Skin epidermis (tissue), 12 donors: ENCODE results near the gene MRPL33.

Source experiments
- H3K27ac ChIP-seq, 21 experiments: fragments of 200-600 bp; sonication (generic) in 11 of 21; one replicate each; pipeline ENCODE4 v1.5.0; 2020; ENCODE audit warnings: mild to moderate bottlenecking in 3 of 21, inconsistent platforms in 2 of 21, moderate library complexity in 2 of 21
- H3K4me3 ChIP-seq, 7 experiments: fragments of 200-600 bp; sonication (generic) in 2 of 7; one replicate each; pipeline ENCODE4 v1.5.0; 2020; ENCODE audit warnings: inconsistent platforms in 2 of 7, mild to moderate bottlenecking in 2 of 7, moderate library complexity in 1 of 7

MRPL33 gene

DNA sequence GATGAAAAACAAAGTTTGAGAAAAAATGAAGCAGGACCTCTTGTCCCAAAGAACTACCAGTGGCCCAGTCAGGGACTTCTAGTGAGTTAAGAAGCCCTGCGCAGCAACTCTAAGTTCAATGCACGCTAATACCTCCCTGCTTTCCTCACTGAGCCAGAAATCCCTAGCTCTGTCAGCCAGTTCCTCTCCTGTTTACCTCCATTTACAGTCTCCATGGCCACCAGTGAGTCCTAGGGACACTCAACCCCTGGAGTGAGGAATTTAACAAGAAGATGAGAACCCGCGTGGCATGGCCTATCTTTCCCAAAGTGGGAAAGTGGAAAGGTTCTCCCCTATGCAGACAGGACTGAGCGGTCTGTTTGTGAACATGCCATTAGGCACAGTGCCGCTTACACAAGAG lies 31.0 kb downstream of the MRPL33 start:
- Histone ChIP-seq H3K27ac (no peak overlapping the region), H3K4me3 (no peak overlapping the region)

DNA sequence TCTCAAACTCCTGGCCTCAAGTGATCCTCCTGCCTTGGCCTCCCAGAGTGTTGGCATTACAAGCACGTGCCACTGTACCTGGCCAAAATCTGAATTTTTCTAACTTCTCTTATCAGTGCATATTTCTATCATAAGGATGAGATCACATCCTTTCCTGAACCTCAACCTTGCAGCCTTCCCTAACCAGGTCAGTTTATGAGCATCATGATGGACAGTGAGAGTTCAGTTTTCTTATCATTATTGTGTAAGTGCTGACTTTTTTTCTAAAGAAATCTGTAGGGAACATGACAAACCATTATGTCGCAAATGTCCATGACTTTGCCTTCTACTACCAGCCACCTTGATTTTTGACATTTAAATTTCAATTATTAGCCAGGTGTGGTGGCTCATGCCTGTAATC lies 31.5 kb downstream of the MRPL33 start:
- H3K27ac ChIP-seq, result no peak overlapping the region
- H3K4me3 ChIP-seq, result no peak overlapping the region

GRCh38 chr2:27804146-27804545 lies 32.6 kb downstream of the MRPL33 start:
- no peak overlapping the region for H3K27ac ChIP-seq

DNA sequence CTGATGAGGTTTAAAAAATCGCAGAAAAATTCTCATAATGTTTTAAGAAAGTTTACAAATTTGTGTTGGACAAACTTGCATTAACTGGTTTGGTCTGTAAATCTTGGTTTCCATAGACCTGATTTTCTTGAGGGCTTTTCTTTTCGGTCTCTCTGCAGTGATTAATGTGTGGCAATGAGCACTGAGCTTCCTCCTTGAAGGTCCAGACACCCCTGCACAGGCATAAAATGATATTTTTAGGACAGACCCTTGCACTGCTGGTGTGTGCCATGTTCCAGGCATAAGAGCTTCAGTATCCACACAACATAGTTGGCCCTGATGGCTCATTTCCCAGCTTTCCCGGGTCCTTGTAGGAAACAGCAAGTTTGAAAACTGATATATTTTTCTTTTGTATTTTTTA lies 33.7 kb downstream of the MRPL33 start:
- H3K4me3 ChIP-seq, result no peak overlapping the region
- H3K27ac ChIP-seq, result no peak overlapping the region

More at GRCh38 chr2:27804146-27804545, 32.6 kb downstream of the MRPL33 start:
- H3K4me3 ChIP-seq, result no peak overlapping the region

GRCh38 chr2:27806311-27807059 lies 35.0 kb downstream of the MRPL33 start:
- H3K4me3 ChIP-seq, result no peak overlapping the region
- H3K27ac ChIP-seq, result no peak overlapping the region

GRCh38 chr2:27807476-27807875 lies 36.0 kb downstream of the MRPL33 start:
- Histone ChIP-seq H3K4me3 (no peak overlapping the region), H3K27ac (no peak overlapping the region)

DNA sequence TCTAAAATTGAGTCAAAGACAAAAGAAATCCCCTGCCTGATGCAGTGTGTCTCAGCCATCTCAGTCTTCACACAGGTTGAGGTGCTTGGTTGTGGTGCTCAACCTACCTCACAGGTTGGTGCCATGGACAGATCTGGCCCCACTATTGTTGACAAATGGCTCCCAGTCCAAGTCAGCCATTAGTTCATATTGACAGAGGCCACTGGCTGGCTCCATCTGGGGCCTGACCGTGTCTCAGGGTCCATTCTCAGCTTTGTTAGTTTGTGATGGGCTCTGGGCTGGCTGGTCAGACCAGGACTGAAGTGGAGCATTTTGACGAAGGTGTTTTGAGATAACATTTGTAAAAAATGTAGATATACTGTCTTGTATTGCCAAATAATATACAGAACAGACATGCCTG lies 36.9 kb downstream of the MRPL33 start:
- H3K4me3 ChIP-seq, result no peak overlapping the region
- peak overlapping the region in 4 of 21 experiments; percentile 28 to 78 (median 72) for H3K27ac ChIP-seq

- H3K27ac ChIP-seq, result peak overlapping the region in 8 of 21 experiments; percentile 26 to 78 (median 64)
- H3K4me3 ChIP-seq, result no peak overlapping the region
Measured at GRCh38 chr2:27808984-27809383, 37.5 kb downstream of the MRPL33 start.

DNA sequence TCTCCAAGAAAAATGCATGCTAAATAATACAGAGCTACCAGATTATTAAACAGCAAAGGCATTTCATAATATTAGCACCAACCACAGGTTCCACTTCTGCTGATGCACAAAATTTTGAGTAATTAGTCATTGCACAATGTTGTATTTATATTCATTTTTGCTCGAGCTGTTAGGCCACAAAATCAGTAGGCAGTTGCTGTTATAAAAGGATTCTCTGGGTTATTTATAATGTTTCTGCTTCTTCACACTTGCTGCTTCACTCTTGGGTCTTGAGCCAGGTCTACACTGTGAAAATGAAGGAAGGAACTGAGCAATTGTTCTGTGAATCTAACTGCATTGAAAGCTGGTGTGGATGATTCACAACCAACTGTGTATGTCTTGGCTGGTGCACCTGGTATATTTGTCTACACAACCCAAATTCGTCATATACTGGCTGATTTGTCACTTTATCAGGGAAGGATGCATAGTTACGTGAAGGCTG lies 38.3 kb downstream of the MRPL33 start:
- H3K27ac ChIP-seq, result peak overlapping the region in 7 of 21 experiments; percentile 4 to 78 (median 49)
- no peak overlapping the region for H3K4me3 ChIP-seq

DNA sequence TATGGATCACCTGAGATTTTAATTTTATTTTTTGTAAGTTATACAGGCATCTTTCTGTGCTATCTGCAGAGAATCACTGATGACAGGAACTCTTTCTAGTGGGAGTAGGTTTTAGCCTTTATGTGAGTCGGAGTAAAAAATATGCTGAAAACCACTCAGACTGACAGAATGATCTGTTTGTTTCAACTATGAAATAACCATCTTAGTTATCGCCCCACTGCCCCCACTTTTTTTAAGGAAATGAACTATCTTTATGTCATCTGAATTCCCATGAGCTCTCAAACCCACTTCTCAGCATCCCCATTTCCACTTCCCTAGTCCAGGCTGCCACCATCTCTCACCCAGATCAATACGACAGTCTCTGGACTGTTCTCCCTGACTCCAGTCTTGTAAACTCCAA lies 38.9 kb downstream of the MRPL33 start:
- Histone ChIP-seq H3K4me3 (no peak overlapping the region), H3K27ac (peak overlapping the region in 6 of 21 experiments; percentile 4 to 78 (median 21))

DNA sequence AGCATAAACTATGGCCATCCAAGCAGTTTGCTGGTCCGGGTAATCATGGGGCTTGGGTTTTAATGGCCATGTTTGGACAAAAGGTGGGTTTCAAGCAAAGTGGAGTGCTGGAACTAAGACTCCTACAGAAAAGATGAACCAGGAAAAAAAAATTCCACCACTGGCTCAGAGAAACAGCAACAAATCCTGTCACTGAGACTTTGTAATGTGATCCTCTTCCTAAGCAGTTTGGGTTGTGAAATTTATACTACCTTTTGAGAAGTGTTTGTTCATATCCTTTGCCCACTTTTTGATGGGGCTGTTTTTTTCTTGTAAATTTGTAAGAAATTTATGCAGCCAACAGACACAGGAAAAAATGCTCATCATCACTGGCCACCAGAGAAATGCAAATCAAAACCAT lies 40.2 kb downstream of the MRPL33 start:
- Histone ChIP-seq H3K4me3 (no peak overlapping the region), H3K27ac (no peak overlapping the region)

- H3K27ac ChIP-seq, result no peak overlapping the region
- H3K4me3 ChIP-seq, result no peak overlapping the region
Measured at GRCh38 chr2:27814758-27815157, 43.2 kb downstream of the MRPL33 start.

DNA sequence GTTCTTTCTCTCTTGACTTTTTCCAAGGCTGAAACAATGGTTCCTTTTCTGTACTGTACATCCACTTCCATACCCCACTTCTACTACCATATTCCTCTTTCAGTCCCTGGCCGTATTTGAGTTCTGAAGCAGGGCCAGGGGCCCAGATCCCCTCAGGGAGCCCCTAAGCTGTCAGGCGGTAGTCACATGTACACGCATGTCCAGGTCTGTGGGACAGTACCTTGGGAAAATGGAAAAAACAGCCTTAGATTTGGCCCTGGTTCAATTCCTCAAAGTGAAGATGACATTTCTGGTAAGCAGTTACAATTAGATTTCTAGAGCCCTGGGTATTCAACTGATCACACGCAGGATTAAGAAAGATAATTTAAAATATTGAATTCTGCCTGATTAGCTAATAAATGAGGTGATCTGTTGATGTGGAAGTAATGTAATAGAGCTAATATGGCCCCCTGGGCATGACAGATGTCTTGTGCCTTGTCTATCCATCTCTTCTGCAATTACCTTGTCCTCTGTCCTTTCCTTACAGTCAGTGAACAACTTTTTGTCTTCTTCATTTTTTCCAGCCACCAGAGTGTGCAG lies 44.4 kb downstream of the MRPL33 start:
- Histone ChIP-seq H3K4me3 (no peak overlapping the region), H3K27ac (no peak overlapping the region)

GRCh38 chr2:27822049-27822448 lies 50.5 kb downstream of the MRPL33 start:
- H3K27ac ChIP-seq, result no peak overlapping the region

DNA sequence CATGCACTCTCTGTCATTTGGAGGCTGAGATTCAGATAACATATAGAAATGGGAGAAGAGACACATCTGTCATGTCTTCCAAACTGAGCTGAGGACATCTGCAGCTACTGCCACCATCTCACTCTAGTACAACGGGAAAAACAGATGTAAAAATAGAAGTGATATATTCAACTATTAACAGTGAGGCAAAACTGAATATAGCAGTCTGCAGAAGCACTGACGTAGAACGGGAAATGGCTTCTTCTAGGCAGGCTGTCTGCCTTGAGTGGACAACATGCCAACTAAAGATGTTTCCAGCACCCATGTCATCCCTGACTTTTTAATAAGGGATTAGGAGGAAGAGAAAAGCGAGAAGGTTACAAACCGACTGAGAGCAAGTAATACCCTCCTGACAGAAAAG lies 51.6 kb downstream of the MRPL33 start:
- H3K4me3 ChIP-seq, result no peak overlapping the region
- H3K27ac ChIP-seq, result no peak overlapping the region

More at GRCh38 chr2:27822049-27822448, 50.5 kb downstream of the MRPL33 start:
- no peak overlapping the region for H3K4me3 ChIP-seq

GRCh38 chr2:27823569-27823968 lies 52.0 kb downstream of the MRPL33 start:
- Histone ChIP-seq H3K4me3 (no peak overlapping the region), H3K27ac (no peak overlapping the region)

DNA sequence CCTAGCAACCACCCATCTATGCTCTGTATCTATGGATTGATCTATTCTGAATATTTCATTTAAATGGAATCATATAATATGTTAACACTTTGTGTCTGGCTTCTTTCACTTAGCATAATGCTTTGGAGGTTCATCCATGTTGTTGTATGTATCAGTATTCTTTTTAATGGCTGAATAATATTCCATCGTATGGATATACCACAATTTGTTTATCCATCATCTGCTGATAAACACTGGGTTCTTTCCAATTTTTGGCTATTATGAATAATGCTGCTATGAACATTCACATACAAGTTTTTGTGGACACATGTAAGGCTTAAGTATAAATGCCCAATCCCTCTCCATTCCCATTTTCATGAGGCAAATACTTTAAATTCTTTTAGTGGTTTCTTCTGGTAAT lies 52.9 kb downstream of the MRPL33 start:
- Histone ChIP-seq H3K27ac (no peak overlapping the region), H3K4me3 (no peak overlapping the region)

DNA sequence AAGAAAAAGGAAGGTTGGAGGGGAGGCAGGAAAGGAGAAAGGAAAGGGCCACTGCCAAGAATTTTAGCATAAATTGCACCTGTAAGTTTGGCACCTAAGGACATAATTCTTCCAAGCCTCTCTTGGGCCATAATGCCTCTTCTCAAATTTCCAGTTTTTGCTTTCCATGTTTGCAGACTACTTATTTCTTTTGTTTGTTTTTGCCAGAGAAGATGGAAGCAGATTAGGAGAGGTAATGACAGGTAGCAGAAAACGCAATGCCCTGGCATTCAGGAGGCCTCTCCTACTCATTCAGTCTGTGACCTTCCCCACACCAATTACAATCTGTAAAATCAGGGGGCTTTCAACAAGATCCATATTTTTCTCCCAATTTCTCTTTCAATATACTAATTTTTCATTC lies 56.8 kb downstream of the MRPL33 start:
- H3K4me3 ChIP-seq, result no peak overlapping the region
- no peak overlapping the region for H3K27ac ChIP-seq
